ENCODE data around the gene ZSWIM5.
"Not testable (repeated sequence)": the region's sequence is repeated elsewhere in the genome, so short reads cannot be mapped to it uniquely, and the experiment has no call there.

ZSWIM5 gene

GRCh38 chr1:45225598-45225997, 19.2 kb upstream of the ZSWIM5 start:
- Histone ChIP-seq H3K36me3 (replicated peaks; ENCODE audit: insufficient read depth, low read length) (no peaks in the 10 kb centered on the region), H4K20me1 (ENCODE audit: insufficient read depth, low read length) (no peaks in the 10 kb centered on the region), H3F3A (ENCODE audit: insufficient read depth, low read length) (no peaks in the 10 kb centered on the region), H3K4me2 (ENCODE audit: low read depth, low read length) (no peak overlapping the region), H3K4me1 (ENCODE audit: low read length) (no peaks in the 10 kb centered on the region), H3K9me3 (replicated peaks; ENCODE audit: insufficient read depth, low read length) (no peaks in the 10 kb centered on the region), H3K27ac (ENCODE audit: low read length) (no peak overlapping the region), H3K79me2 (ENCODE audit: low read length) (no peaks in the 10 kb centered on the region), H2AFZ (ENCODE audit: low read length) (no peak overlapping the region), H3K4me3 (ENCODE audit: low read length) (no peak overlapping the region), H3K9me2 (replicated peaks; ENCODE audit: insufficient read depth, low read length) (no peaks in the 10 kb centered on the region), H3K27me3 (replicated peaks; ENCODE audit: insufficient read depth, low read length) (no peaks in the 10 kb centered on the region), H3K9ac (ENCODE audit: low read length) (no peak overlapping the region)
- no peak for TF ChIP-seq EZH2 (optimal IDR thresholded peaks at IDR 0.05; ENCODE audit: low read depth, low read length)
- no peak for DNase-seq

- H3K4me1 ChIP-seq (ENCODE audit: low read length); H3K4me2 ChIP-seq (ENCODE audit: low read depth, low read length); H3K27ac ChIP-seq (ENCODE audit: low read length); H3K9me3 ChIP-seq (replicated peaks; ENCODE audit: insufficient read depth, low read length); H3K9me2 ChIP-seq (replicated peaks; ENCODE audit: insufficient read depth, low read length); H3K4me3 ChIP-seq (ENCODE audit: low read length); H3K36me3 ChIP-seq (replicated peaks; ENCODE audit: insufficient read depth, low read length); H3K9ac ChIP-seq (ENCODE audit: low read length); H4K20me1 ChIP-seq (ENCODE audit: insufficient read depth, low read length); H3K27me3 ChIP-seq (replicated peaks; ENCODE audit: insufficient read depth, low read length); H3K79me2 ChIP-seq (ENCODE audit: low read length); DNase-seq; H2AFZ ChIP-seq (ENCODE audit: low read length); H3F3A ChIP-seq (ENCODE audit: insufficient read depth, low read length): not testable (repeated sequence)
Observed at GRCh38 chr1:45223710-45224109, 17.3 kb upstream of the ZSWIM5 start.

GRCh38 chr1:45221716-45222115, 15.3 kb upstream of the ZSWIM5 start:
- H3K4me2 ChIP-seq (ENCODE audit: low read depth, low read length) = no peak overlapping the region
- no peak overlapping the region for H3K27ac ChIP-seq (ENCODE audit: low read length)

GRCh38 chr1:45216861-45217260, 10.5 kb upstream of the ZSWIM5 start:
- H3K9me3 ChIP-seq (replicated peaks; ENCODE audit: insufficient read depth, low read length) = no peaks in the 10 kb centered on the region
- no peak overlapping the region for H3K4me3 ChIP-seq (ENCODE audit: low read length)
- TF ChIP-seq CTCF (IDR thresholded peaks at IDR 0.05; ENCODE audit: low read length) (no peak), EZH2 (optimal IDR thresholded peaks at IDR 0.05; ENCODE audit: low read depth, low read length) (no peak), EZH2phosphoT487 (IDR thresholded peaks at IDR 0.05; ENCODE audit: low read length) (no peak)
- H3K4me2 ChIP-seq (ENCODE audit: low read depth, low read length) = no peak overlapping the region
- no peaks in the 10 kb centered on the region for H3K9me2 ChIP-seq (replicated peaks; ENCODE audit: insufficient read depth, low read length)
- H3K36me3 ChIP-seq (replicated peaks; ENCODE audit: insufficient read depth, low read length) = no peaks in the 10 kb centered on the region
- H3K9ac ChIP-seq (ENCODE audit: low read length) = no peak overlapping the region
- H3K4me1 ChIP-seq (ENCODE audit: low read length) = no peaks in the 10 kb centered on the region
- no peaks in the 10 kb centered on the region for H3K79me2 ChIP-seq (ENCODE audit: low read length)
- DNase-seq = no peak
- no peak overlapping the region for H3K27ac ChIP-seq (ENCODE audit: low read length)
- no peak overlapping the region for H2AFZ ChIP-seq (ENCODE audit: low read length)
- no peaks in the 10 kb centered on the region for H3F3A ChIP-seq (ENCODE audit: insufficient read depth, low read length)
- H4K20me1 ChIP-seq (ENCODE audit: insufficient read depth, low read length) = no peaks in the 10 kb centered on the region
- no peaks in the 10 kb centered on the region for H3K27me3 ChIP-seq (replicated peaks; ENCODE audit: insufficient read depth, low read length)

More at GRCh38 chr1:45221716-45222115, 15.3 kb upstream of the ZSWIM5 start:
- Histone ChIP-seq H3K4me1 (ENCODE audit: low read length) (no peaks in the 10 kb centered on the region), H3K36me3 (replicated peaks; ENCODE audit: insufficient read depth, low read length) (no peaks in the 10 kb centered on the region), H3K27me3 (replicated peaks; ENCODE audit: insufficient read depth, low read length) (no peaks in the 10 kb centered on the region), H3K9me3 (replicated peaks; ENCODE audit: insufficient read depth, low read length) (no peaks in the 10 kb centered on the region), H3F3A (ENCODE audit: insufficient read depth, low read length) (no peaks in the 10 kb centered on the region), H2AFZ (ENCODE audit: low read length) (no peak overlapping the region), H4K20me1 (ENCODE audit: insufficient read depth, low read length) (no peaks in the 10 kb centered on the region), H3K4me3 (ENCODE audit: low read length) (no peak overlapping the region), H3K79me2 (ENCODE audit: low read length) (no peaks in the 10 kb centered on the region), H3K9ac (ENCODE audit: low read length) (no peak overlapping the region), H3K9me2 (replicated peaks; ENCODE audit: insufficient read depth, low read length) (no peaks in the 10 kb centered on the region)
- DNase-seq = no peak
- TF ChIP-seq EZH2 (optimal IDR thresholded peaks at IDR 0.05; ENCODE audit: low read depth, low read length) (no peak), EZH2phosphoT487 (IDR thresholded peaks at IDR 0.05; ENCODE audit: low read length) (no peak), CTCF (IDR thresholded peaks at IDR 0.05; ENCODE audit: low read length) (no peak)
